Activated effector memory CD4-positive, alpha-beta T cell treated with anti-CD3 and anti-CD28 coated beads, Interleukin-2, amount 50 U/mL, for 16 hours (primary cell): ENCODE data around the gene ABAT.
"Not testable (repeated sequence)": the region's sequence is repeated elsewhere in the genome, so short reads cannot be mapped to it uniquely, and the experiment has no call there.

Source experiments
- DNase-seq: peaks from one replicate; pipeline ENCODE4 v3.0.0-alpha.2; 2020

The ABAT gene

GRCh38 chr16:8751481-8752311, 77.3 kb downstream of the ABAT start:
- no peak for DNase-seq

GRCh38 chr16:8752706-8753105, 78.3 kb downstream of the ABAT start:
- DNase-seq: no peak

GRCh38 chr16:8753416-8754054, 79.1 kb downstream of the ABAT start:
- no peak for DNase-seq

- no peak for DNase-seq
These were observed 82.3 kb downstream of the ABAT start for GRCh38 chr16:8756755-8757154.

- no peak for DNase-seq
These were observed 83.6 kb downstream of the ABAT start for GRCh38 chr16:8758022-8758421.

DNA sequence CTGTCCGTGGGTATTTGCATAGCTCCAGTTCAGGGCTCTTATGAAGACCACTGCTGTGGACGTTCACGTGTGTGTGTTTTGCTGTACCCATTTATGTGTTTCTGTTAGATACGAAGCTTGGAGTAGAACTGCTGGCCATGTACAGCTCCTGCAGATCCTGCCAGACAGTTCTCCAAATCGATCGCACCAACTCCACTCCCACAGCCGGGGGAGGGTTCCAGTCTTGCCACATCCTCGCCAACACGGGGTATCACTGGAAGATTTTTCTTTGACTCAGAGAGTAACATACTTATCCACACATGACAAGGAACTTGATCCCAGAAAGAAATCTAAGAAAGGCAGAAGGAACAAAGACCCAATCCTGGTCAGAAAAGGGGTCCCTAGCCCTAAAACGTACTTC, 85.6 kb downstream of the ABAT start:
- no peak for DNase-seq

- DNase-seq: no peak
These were observed 86.7 kb downstream of the ABAT start for GRCh38 chr16:8761078-8761477.

DNA sequence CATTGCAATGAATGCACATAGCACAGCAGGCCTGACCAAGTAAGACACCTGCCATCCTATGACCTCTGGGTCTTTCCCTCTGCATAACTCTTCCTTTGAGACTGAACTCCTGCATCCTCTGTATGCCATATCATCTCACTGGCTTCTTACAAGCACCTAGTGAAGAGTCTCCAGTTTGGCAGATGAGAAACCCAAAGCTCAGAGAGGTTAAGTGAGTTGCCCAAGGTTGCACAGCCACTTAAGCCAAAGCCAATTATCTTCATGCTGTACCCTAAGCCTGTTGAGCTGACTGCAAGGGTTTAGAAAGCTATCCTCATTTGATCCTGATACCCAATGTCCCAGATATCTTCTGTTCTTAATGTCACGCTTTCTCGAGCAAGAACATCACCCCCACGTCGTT, 87.8 kb downstream of the ABAT start:
- no peak for DNase-seq

DNA sequence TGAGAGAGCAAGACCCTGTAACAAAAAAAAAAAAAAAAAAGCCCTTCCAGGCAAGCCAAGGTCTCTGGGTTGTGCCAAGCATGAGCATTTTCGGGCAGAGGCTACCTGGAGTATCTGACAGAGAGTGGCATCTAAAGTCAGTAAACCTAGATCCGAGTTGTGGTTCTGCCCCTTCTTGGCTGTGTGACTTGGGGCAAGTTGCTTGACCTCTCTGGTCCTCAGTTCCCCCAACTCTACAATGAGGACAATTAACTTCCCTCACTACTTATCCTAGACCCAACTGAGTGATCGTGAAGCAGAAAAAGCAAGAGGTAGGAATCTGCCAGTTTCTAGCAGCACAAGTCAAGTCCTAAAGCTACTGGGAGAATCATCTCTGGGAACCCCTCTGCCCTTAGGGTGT, 88.7 kb downstream of the ABAT start:
- DNase-seq: no peak

- DNase-seq: no peak
These were observed 89.5 kb downstream of the ABAT start for GRCh38 chr16:8763899-8764298.

DNA sequence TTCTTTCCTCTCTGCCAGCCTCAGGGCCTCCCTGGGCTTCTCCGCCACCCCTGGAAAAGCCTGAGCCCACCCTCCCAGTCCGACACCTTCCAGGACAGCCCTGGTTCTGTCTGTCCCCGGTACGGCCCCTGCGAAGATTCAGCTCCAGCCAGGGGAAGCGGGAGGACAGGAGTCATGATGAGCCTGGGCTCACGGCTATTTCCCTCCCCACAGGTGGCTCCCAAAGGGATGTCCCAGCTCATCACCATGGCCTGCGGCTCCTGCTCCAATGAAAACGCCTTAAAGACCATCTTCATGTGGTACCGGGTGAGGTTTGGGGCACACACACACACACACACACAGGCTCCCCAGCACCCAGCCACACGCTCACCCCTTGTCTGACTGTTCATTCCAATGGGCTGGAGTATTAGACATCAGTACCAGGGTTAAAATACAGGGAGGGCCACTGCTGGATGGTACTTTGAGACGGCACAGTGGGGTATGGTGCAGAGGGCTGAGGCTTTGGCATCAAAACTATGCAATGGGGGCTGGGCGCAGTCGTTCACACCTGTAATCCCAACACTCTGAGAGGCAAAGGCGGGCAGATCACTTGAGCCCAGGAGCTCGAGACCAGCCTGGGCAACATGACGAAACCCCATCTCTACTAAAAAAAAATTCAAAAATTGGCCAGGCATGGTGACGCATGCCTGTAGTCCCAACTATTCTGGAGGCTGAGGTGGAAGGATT, 90.3 kb downstream of the ABAT start:
- no peak for DNase-seq

- DNase-seq: no peak
These were observed 92.8 kb downstream of the ABAT start for GRCh38 chr16:8767176-8767575.

DNA sequence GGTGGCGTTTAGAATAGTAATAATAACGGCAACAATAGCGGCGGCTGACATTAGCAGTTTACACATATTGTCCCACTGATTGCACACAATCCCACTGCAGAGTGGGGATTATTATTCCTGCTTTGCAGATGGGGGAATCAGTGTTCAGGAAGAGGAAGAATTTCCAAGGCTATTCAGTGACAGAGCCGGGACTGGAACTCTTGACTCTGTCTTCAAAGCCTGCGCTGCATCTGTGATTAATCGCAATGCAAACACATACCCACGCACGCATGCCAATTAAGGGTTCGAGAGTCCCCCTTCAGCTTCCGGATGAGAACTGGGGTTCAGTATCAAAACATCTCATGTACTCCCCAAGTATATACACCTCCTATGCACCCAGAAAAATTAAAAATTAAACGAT, 93.9 kb downstream of the ABAT start:
- no peak for DNase-seq

DNA sequence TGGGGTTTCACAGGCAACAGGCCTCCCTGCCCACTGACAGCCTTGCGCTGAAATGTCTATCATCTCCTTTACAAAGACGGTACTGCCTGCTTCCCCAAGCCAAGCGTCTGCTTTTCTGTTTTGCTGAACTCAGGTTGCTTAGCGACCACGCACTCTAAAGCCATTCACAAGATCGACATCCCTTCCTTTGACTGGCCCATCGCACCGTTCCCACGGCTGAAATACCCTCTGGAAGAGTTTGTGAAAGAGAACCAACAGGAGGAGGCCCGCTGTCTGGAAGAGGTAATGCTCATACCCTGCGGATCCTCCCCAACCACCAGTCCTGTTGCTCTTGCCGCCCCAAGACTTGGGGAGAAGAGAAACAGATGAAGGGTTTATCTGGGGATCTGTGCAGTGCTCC, 94.3 kb downstream of the ABAT start:
- no peak for DNase-seq

- DNase-seq: no peak
These were observed 99.1 kb downstream of the ABAT start for GRCh38 chr16:8773537-8773936.

DNA sequence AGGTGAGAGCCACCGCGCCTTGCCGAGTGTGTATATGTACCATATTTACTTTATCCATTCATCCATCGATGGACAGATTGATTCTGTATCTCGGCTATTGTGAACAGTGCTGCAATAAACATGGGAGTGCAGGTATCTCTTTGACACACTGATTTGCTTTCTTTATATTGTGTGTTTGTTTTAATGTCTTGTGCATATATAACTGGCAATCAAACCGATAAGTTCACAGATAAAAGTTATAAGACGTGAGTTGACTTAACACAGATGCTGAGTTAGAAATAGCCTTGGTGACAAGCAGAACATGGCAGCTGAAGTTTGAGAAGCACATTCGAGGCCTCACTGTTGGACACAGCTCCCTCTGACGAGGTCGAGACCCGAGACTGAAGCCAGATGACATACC, 99.8 kb downstream of the ABAT start:
- DNase-seq: no peak

GRCh38 chr16:8775359-8775758, 100.9 kb downstream of the ABAT start:
- DNase-seq: no peak

- DNase-seq: no peak
These were observed 101.7 kb downstream of the ABAT start for GRCh38 chr16:8776129-8776584.

DNA sequence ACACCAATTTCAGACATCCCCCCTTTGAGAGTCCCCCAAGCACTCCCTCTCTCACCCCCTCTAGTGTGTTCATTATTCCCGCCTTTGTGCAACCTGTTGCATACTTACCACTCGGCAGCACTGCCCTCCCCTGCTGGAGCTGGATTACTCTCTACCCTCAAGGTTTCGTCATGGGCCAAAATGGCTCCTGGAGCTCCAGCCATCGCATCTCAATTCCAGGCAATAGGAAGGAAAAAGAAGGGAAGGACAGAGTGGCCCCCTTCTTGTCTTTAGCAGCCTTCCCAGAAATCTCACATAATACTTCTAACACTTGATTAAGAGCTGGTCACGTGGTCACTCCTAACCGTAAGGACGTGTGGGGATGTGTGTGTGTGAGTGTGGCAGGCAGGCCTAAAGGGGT, 102.8 kb downstream of the ABAT start:
- DNase-seq: no peak

GRCh38 chr16:8781797-8782196, 107.4 kb downstream of the ABAT start:
- no peak for DNase-seq

GRCh38 chr16:8782673-8783072, 108.3 kb downstream of the ABAT start:
- no peak for DNase-seq

DNA sequence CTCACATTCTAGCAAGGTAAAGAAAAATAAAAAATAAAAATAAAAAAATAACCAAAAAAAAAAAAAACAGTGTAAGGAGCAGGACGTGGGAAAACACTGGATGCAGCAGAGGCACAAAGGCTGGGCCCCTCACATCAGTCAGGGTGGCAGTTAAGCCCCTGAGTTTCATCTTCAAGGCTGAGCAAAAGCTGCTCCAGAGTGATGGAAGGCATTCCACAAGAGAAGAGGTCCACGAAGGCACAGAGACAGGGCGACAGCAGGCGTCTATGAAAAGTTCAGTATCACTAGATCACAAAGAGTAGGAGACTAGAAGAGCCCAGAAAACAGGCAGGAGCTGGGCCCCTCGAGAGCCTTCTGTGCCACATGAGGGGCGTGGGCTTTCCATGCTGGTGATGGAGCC, 111.0 kb downstream of the ABAT start:
- no peak for DNase-seq

DNA sequence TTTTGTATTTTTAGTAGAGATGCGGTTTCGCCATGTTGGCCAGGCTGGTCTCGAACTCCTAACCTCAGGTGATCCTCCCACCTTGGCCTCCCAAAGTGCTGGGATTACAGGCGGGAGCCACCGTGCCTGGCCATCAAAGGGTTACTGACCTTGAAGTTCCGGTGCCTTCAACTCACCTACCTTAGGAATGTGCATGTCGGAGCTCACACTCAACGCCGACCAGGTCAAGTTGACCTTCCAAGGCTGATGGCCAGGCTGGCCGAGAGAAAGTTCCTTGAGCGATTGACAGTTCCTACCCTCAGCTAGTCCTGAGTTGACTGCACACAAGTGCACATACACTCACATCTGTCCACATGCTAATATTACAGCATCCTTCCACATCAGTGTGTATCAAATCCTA, 111.9 kb downstream of the ABAT start:
- not testable (repeated sequence) for DNase-seq

GRCh38 chr16:8788578-8789172, 114.3 kb downstream of the ABAT start:
- DNase-seq: no peak
